ENCODE data around the gene EEFSEC. TPM values are rescaled to one million over a fixed set of nuclear protein-coding genes. Genes with fewer than 3 reads are reported as not detected.

EEFSEC gene
- total RNA-seq, 1 donor from 2014 or later, result 12.6 TPM

GRCh38 chr3:128432971-128433836, 279.9 kb downstream of the EEFSEC start:
- Histone ChIP-seq H3K4me3 (ENCODE audit: low read depth, low read length) (peak overlapping the region; percentile 16), H3K27me3 (ENCODE audit: control insufficient read depth, insufficient read depth, low read length) (peaks cover 72% of the 10 kb centered on the region), H3K36me3 (ENCODE audit: control insufficient read depth, insufficient read depth, low read length) (no peaks in the 10 kb centered on the region)
- TF ChIP-seq, protein P1, sequence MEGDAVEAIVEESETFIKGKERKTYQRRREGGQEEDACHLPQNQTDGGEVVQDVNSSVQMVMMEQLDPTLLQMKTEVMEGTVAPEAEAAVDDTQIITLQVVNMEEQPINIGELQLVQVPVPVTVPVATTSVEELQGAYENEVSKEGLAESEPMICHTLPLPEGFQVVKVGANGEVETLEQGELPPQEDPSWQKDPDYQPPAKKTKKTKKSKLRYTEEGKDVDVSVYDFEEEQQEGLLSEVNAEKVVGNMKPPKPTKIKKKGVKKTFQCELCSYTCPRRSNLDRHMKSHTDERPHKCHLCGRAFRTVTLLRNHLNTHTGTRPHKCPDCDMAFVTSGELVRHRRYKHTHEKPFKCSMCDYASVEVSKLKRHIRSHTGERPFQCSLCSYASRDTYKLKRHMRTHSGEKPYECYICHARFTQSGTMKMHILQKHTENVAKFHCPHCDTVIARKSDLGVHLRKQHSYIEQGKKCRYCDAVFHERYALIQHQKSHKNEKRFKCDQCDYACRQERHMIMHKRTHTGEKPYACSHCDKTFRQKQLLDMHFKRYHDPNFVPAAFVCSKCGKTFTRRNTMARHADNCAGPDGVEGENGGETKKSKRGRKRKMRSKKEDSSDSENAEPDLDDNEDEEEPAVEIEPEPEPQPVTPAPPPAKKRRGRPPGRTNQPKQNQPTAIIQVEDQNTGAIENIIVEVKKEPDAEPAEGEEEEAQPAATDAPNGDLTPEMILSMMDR (IDR thresholded peaks at IDR 0.05; ENCODE audit: insufficient read depth, low read length, poor library complexity, severe bottlenecking), result no peak
- no peak for DNase-seq (ENCODE audit: low read depth)

- Histone ChIP-seq H3K27me3 (ENCODE audit: control insufficient read depth, insufficient read depth, low read length) (peaks cover 70% of the 10 kb centered on the region), H3K4me3 (ENCODE audit: low read depth, low read length) (no peak overlapping the region), H3K36me3 (ENCODE audit: control insufficient read depth, insufficient read depth, low read length) (no peaks in the 10 kb centered on the region)
- TF ChIP-seq, protein P1 (IDR thresholded peaks at IDR 0.05; ENCODE audit: insufficient read depth, low read length, poor library complexity, severe bottlenecking), result no peak
- no peak for DNase-seq (ENCODE audit: low read depth)
These were observed 280.5 kb downstream of the EEFSEC start for GRCh38 chr3:128433837-128434165.

DNA sequence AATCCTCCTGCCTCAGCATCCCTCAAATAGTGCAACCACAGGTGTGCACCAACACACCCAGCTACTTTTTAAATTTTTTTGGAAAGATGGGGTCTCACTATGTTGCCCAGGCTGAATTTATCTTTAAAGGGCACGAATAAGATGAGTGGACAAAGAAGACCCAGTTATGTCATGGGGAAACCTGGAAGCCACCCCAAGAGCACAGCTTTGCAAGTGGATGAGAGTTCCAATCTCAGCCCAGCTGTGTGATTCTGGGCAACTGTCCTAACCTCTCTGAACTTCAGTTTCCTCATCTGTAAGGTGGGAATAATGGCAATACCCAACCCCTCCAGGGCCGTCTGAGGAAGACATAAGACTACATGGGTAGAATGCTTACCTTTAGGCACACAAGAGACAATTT, 281.2 kb downstream of the EEFSEC start:
- no peak for DNase-seq (ENCODE audit: low read depth)
- no peak overlapping the region for H3K4me3 ChIP-seq (ENCODE audit: low read depth, low read length)
- TF ChIP-seq, protein P1 (IDR thresholded peaks at IDR 0.05; ENCODE audit: insufficient read depth, low read length, poor library complexity, severe bottlenecking), result no peak
- no peaks in the 10 kb centered on the region for H3K36me3 ChIP-seq (ENCODE audit: control insufficient read depth, insufficient read depth, low read length)
- H3K27me3 ChIP-seq (ENCODE audit: control insufficient read depth, insufficient read depth, low read length), result peaks cover 65% of the 10 kb centered on the region

DNA sequence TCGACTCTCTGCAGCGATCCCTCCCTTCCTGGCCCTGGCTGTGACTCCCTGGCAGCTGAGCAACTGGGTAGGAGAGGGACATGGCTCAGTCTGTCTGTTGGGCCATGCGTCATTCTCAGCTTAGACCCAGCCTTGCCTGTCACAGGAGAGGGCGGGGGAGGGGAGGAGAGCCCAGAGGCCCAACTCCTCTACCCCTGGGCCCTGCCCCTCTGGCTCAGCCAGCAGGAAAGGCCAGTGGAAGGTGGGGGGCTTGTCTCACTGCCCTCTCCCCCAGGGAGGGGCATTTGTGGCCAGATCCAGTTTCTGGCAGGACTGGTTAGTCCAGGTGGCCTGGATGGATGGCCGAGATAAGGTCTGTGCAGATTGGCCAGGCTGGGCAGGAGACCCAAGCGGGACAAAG, 281.8 kb downstream of the EEFSEC start:
- Histone ChIP-seq H3K27me3 (ENCODE audit: control insufficient read depth, insufficient read depth, low read length) (peaks cover 65% of the 10 kb centered on the region), H3K36me3 (ENCODE audit: control insufficient read depth, insufficient read depth, low read length) (no peaks in the 10 kb centered on the region), H3K4me3 (ENCODE audit: low read depth, low read length) (no peak overlapping the region)
- DNase-seq (ENCODE audit: low read depth), result no peak
- TF ChIP-seq, protein P1 (IDR thresholded peaks at IDR 0.05; ENCODE audit: insufficient read depth, low read length, poor library complexity, severe bottlenecking), result no peak

DNA sequence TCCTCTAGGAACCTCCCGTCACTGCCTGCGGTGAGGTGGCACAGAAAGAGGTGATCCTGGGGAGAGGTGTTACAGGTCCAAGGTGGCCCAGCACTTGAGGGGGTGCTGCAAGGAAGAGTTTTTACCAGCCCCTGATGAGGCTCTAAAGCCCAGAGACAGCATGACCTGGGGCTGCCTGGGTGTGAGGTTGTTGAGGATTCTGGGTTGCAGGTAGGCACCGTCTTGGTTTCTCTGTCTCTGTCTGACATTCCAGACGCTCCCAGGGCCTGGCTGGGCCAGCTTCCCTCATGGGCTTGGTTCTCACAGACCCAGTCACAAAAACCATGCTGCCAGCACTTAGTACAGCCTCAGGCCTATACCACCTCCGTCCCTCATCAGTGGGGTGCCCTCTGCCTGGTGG, 282.3 kb downstream of the EEFSEC start:
- H3K27me3 ChIP-seq (ENCODE audit: control insufficient read depth, insufficient read depth, low read length), result peaks cover 61% of the 10 kb centered on the region
- H3K36me3 ChIP-seq (ENCODE audit: control insufficient read depth, insufficient read depth, low read length), result no peaks in the 10 kb centered on the region
- TF ChIP-seq, protein P1 (IDR thresholded peaks at IDR 0.05; ENCODE audit: insufficient read depth, low read length, poor library complexity, severe bottlenecking), result no peak
- no peak overlapping the region for H3K4me3 ChIP-seq (ENCODE audit: low read depth, low read length)
- DNase-seq (ENCODE audit: low read depth), result no peak

- Histone ChIP-seq H3K4me3 (ENCODE audit: low read depth, low read length) (no peak overlapping the region), H3K36me3 (ENCODE audit: control insufficient read depth, insufficient read depth, low read length) (no peaks in the 10 kb centered on the region), H3K27me3 (ENCODE audit: control insufficient read depth, insufficient read depth, low read length) (peaks cover 59% of the 10 kb centered on the region)
- no peak for DNase-seq (ENCODE audit: low read depth)
- TF ChIP-seq, protein P1 (IDR thresholded peaks at IDR 0.05; ENCODE audit: insufficient read depth, low read length, poor library complexity, severe bottlenecking), result no peak
These were observed 282.9 kb downstream of the EEFSEC start for GRCh38 chr3:128436214-128436613.
